Measurements from ENCODE around the gene CNN3. TPM values are rescaled to one million over a fixed set of nuclear protein-coding genes. Genes with fewer than 3 reads are reported as not detected.

Gene CNN3
- total RNA-seq, 1 experiment from 2014 or later = 602 TPM

DNA sequence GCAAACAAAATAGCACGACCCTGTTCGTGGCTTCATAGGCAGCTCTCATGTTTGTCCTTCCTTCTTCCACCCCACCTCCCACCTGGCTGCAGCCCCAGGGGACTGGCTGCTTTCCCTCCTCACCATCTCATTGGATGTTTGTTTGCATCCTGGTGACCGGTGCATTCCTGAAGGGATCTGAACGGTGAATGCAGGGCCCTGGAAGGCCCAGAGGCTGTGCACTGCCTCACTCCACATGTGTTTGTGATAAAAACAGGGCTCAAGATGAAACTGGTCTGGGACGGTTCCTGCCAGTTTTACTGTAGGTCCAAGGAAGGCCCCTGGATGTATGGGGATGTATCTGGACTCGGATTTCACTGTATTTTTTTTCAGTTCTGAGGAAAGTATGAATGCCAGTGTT lies 42.8 kb downstream of the CNN3 start:
- Histone ChIP-seq H3K9me3 (replicated peaks) (no peaks in the 10 kb centered on the region), H3K27me3 (replicated peaks) (no peaks in the 10 kb centered on the region), H3K4me1 (replicated peaks) (peaks cover 24% of the 10 kb centered on the region), H3K36me3 (no peaks in the 10 kb centered on the region), H3K4me3 (no peak overlapping the region), H3K27ac (peak overlapping the region; percentile 70)
- DNase-seq (ENCODE audit: low read depth in 1 of 2, low spot score in 2 of 2) = peak; percentile 59 to 67

DNA sequence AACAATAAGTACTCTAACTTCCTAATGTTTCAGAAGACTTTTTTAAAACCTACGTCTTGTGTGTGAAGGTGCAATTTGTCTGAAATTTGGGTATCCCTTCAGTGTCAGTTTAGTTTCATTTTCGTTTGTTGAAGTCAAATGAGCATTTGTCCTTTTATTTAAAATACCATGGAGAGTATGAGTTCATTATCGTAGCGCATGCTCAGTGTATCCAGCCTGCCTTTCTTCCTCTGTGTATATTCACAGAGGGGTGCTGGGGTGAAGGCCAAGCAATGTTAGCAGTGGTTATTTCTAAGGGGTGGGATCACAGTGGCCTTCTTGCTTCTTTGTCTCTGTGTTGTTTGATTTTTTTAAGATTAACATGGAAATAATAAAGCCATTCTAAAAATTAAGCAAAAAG lies 43.2 kb downstream of the CNN3 start:
- Histone ChIP-seq H3K27ac (peak overlapping the region; percentile 70), H3K9me3 (replicated peaks) (no peaks in the 10 kb centered on the region), H3K36me3 (no peaks in the 10 kb centered on the region), H3K4me1 (replicated peaks) (peaks cover 26% of the 10 kb centered on the region), H3K4me3 (no peak overlapping the region), H3K27me3 (replicated peaks) (no peaks in the 10 kb centered on the region)
- DNase-seq (ENCODE audit: low read depth in 1 of 2, low spot score in 2 of 2) = peak in 1 of 2 experiments; percentile 59

DNA sequence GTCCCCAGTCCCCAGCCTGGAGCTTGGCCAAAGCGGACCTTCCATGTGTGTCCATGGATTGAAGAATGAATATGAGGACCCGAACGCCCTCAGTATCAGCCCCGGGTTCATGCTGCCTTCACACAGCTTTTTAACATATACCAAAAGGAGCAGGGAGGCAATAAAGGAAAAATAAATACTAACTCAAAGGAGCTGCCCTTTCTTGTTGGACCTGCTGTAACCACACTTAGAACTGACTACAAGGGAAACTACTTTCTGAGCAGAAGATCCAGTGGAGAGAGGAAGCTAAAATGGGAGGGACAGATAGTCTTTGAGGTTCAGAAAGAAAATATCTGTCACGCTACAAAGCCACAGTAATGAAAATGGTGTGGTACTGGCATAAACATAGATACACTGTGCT lies 48.6 kb downstream of the CNN3 start:
- no peak overlapping the region for H3K4me3 ChIP-seq
- no peaks in the 10 kb centered on the region for H3K9me3 ChIP-seq (replicated peaks)
- H3K27ac ChIP-seq = no peak overlapping the region
- no peak for DNase-seq (ENCODE audit: low read depth in 1 of 2, low spot score in 2 of 2)
- H3K4me1 ChIP-seq (replicated peaks) = peaks cover 27% of the 10 kb centered on the region
- no peaks in the 10 kb centered on the region for H3K36me3 ChIP-seq
- no peaks in the 10 kb centered on the region for H3K27me3 ChIP-seq (replicated peaks)

DNA sequence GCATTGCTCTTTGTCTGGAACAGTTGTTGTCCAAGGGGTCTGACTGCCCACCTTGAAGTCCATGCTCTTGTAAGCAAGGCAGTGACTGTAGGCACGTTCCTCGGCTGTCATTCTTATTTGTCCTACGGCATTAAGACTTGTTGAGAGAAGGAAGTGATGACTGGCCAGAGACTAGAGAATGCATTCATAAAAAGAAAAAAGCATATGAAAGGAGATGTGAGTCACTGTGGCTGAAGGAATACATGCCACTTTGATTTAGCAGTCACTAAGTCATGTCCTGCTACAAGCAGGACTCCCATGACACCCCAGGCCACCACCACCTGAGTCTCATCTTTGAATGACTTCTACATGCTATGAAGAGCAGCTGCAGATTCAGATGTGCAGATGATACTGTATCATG lies 50.5 kb downstream of the CNN3 start:
- peak overlapping the region; percentile 17; the same call in 1 of the 2 replicates for H3K27ac ChIP-seq

DNA sequence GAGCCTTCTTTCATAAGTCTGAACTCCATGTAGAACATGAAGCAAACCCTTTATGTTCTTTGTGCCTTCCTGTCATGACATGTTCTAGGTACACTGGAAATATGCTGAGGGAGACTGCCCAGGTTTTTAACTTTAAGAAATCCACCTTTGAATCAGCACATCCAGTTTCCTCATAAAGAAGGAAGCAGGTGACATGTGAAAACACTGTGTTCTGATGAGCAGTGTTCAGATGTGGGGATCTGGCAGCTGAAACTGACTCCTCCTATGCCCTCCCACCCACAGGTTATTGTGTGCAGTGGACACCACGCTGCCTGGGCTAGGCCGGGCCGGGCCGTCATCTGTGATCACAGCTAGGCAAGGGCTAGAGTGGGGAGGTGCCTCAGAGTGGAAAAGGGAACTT lies 51.1 kb downstream of the CNN3 start:
- H3K9me3 ChIP-seq (replicated peaks) = no peaks in the 10 kb centered on the region
- H3K4me3 ChIP-seq = no peak overlapping the region
- H3K27me3 ChIP-seq (replicated peaks) = no peaks in the 10 kb centered on the region
- peak overlapping the region; percentile 17 for H3K27ac ChIP-seq
- peaks cover 24% of the 10 kb centered on the region for H3K4me1 ChIP-seq (replicated peaks)
- no peak for DNase-seq (ENCODE audit: low read depth in 1 of 2, low spot score in 2 of 2)
- no peaks in the 10 kb centered on the region; the same call in 1 of the 2 replicates for H3K36me3 ChIP-seq

More for the DNA sequence above, 50.5 kb downstream of the CNN3 start:
- Histone ChIP-seq H3K4me1 (replicated peaks) (peaks cover 24% of the 10 kb centered on the region), H3K36me3 (no peaks in the 10 kb centered on the region; the same call in 1 of the 2 replicates), H3K27me3 (replicated peaks) (no peaks in the 10 kb centered on the region), H3K9me3 (replicated peaks) (no peaks in the 10 kb centered on the region), H3K4me3 (no peak overlapping the region)
- DNase-seq (ENCODE audit: low read depth in 1 of 2, low spot score in 2 of 2) = peak; percentile 46 to 62

DNA sequence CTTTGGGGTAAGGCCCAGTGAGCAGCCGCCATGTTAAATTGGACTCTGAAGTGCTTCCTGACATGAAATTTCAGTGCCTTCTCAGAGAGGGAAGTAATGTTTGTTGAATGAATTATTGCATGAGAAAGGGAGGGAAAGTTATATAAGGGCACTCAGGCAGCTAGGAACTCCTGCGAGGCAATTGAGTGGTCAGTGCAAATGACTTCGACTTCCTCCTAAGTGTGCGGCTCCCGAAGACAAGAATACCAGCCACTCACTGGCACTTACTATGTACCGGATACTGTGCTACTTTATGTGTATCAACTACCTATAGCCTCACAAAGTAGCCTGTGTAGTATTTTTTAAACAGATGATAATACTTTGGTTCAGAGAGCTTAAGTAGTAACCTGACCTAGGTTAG lies 52.5 kb downstream of the CNN3 start:
- H3K27me3 ChIP-seq (replicated peaks) = no peaks in the 10 kb centered on the region
- H3K4me3 ChIP-seq = no peak overlapping the region
- no peak overlapping the region for H3K27ac ChIP-seq
- no peaks in the 10 kb centered on the region for H3K9me3 ChIP-seq (replicated peaks)
- H3K4me1 ChIP-seq (replicated peaks) = peaks cover 24% of the 10 kb centered on the region
- H3K36me3 ChIP-seq = no peaks in the 10 kb centered on the region; the same call in 1 of the 2 replicates
- no peak for DNase-seq (ENCODE audit: low read depth in 1 of 2, low spot score in 2 of 2)

DNA sequence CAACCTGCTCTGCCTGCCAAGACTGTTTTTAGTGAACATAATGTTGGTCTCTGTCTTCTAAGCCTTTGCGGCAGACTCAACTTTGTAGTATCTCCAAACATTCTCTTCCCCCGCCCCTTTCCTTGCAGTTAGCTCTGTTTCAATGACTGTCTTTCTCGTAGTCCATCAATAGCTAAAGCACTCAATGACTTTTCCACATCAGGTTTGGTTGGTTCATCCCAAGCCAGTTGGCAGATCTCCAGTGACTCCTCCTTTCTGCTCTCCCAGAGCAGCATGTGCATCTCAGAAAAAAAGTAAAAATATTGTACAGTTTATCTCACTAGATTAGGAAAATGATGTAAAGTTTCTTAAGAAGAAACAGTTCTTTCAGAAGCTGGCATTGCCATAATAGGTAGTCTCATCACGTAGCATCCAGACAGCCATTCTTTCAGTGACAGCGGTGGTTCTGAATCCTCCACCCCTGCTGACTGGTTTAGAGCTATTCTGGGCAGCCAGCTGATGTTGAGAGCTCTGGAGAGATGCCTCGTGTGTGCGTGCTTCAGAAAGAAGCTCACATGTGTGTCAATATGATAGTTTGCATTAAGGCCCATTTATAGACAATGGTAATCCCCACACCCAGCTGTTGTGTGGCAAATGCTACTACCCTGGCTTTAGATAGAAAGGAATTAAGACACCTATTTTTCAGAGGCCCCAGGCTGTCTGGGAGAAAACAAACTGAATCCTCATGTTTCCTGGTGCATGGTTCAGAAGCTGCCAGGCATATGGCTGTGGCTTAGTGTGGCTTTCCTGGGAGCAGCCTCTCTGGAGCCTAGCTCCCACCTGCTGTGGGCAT lies 53.2 kb downstream of the CNN3 start:
- DNase-seq (ENCODE audit: low read depth in 1 of 2, low spot score in 2 of 2) = no peak

DNA sequence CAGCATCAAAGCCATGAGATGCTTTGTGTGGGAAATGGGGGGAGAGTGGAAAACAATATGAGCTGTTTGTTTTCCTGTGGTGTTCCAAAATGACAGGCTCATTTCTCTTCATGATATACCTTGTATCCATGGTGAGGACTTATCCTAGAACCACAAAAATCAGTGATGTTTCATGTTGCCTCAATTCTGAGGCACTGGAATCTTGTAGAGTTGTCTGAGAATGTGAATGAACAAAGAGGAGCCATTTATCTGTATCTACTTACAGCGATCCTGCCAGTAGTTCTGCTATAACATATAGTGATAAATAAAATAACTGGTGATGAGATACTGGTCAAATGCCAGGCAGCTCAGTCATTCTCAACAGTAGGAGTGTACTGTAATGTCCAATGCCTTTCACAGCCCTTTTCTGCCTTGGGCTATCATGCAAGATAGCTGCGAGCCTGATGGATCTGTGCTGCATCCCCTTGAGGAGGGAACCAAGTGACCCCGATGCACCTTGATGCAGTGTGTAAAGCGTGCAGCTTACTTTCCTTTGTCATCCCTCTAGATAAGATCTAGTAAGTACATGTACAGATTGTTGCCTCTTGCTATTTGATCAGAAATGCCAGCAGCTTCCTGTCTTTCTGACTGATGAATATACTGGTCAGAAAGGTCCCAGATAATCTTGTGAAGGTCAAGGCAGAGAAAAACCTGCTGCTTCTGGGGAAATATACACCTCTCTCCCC lies 54.0 kb downstream of the CNN3 start:
- no peak for DNase-seq (ENCODE audit: low read depth in 1 of 2, low spot score in 2 of 2)
- H3K4me1 ChIP-seq (replicated peaks) = peaks cover 16% of the 10 kb centered on the region
- H3K4me3 ChIP-seq = no peak overlapping the region
- no peaks in the 10 kb centered on the region for H3K27me3 ChIP-seq (replicated peaks)
- H3K27ac ChIP-seq = no peak overlapping the region
- no peaks in the 10 kb centered on the region for H3K9me3 ChIP-seq (replicated peaks)
- no peaks in the 10 kb centered on the region; the same call in 1 of the 2 replicates for H3K36me3 ChIP-seq

More for the DNA sequence above, 53.2 kb downstream of the CNN3 start:
- Histone ChIP-seq H3K4me1 (replicated peaks) (peaks cover 24% of the 10 kb centered on the region), H3K36me3 (no peaks in the 10 kb centered on the region; the same call in 1 of the 2 replicates), H3K4me3 (no peak overlapping the region), H3K27me3 (replicated peaks) (no peaks in the 10 kb centered on the region), H3K27ac (no peak overlapping the region), H3K9me3 (replicated peaks) (no peaks in the 10 kb centered on the region)

DNA sequence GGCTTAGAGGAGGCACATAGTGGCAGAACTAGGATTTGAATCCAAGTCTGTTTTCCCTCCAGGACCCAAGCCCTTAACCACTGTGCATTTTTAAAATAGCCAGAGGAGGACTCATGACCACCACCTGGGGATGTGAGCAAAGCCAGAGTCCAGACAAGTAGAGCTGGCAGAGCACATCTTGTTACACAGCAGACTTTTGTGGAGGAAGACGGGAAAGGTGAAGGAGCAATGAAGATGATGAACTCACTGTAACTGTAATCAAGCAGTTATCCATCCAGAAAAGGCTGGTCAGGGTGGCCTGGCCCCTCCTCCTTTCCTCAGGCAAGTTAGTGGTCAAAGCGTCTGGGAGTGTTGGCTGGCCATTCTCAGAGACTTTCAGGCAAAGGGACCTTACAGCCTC lies 55.9 kb downstream of the CNN3 start:
- Histone ChIP-seq H3K9me3 (replicated peaks) (no peaks in the 10 kb centered on the region), H3K4me1 (replicated peaks) (peaks cover 21% of the 10 kb centered on the region), H3K4me3 (no peak overlapping the region), H3K27me3 (replicated peaks) (no peaks in the 10 kb centered on the region), H3K36me3 (no peaks in the 10 kb centered on the region; the same call in 1 of the 2 replicates), H3K27ac (no peak overlapping the region)
- no peak for DNase-seq (ENCODE audit: low read depth in 1 of 2, low spot score in 2 of 2)

DNA sequence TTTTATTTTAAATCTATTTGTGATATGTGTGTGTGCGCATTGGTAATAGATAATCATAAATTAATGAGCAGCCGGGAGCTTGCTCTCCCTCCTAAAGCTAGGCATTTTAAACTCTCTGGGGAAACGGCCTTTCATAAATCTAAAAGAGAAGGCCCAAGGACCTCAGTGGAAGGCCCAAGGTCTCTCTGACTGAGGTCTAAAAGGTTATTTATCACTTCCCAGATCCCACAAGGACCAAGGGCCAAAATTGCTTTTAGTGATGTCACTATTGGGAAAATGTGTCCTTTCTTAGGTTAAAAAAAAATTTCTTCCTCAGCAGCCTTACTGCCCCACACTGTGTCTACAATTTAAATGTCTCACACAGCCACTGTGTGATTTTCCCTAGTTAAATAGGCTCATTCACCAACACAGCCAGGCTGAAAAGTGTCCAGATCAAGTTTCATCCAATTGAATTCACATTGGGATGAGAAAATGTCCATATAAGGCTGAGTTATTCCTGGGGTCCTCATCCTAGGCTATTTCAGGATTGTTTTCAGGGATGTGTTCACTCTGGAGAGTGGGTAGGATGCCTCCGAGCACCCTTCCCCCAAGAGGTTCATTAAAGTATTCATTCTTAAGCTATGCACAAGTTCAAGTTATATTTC lies 60.6 kb downstream of the CNN3 start:
- Histone ChIP-seq H3K36me3 (no peaks in the 10 kb centered on the region), H3K4me3 (no peak overlapping the region), H3K9me3 (replicated peaks) (no peaks in the 10 kb centered on the region), H3K27ac (peak overlapping the region; percentile 79), H3K27me3 (replicated peaks) (no peaks in the 10 kb centered on the region), H3K4me1 (replicated peaks) (peaks cover 50% of the 10 kb centered on the region)
- DNase-seq (ENCODE audit: low read depth in 1 of 2, low spot score in 2 of 2) = peak in 1 of 2 experiments; percentile 56

DNA sequence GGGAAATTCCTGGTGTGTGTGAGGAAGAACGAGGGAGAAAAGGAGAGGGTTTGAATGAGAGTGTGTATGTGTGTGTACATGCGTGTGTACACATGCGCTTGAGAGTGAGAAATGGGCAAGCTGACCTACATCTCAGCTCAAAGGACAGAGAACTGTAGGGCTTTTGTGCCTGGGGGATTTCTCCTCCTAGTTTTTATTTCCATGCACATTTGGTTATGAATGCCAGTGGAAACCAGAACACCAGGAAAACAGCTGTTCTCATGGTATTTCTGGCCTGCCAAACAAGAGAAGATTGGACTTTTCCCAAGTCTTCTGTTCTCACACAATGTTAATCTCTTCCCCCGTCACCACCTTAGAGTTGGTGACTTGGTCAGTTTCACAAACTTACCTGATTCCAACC lies 61.5 kb downstream of the CNN3 start:
- DNase-seq (ENCODE audit: low read depth in 1 of 2, low spot score in 2 of 2) = no peak
- H3K4me3 ChIP-seq = no peak overlapping the region

DNA sequence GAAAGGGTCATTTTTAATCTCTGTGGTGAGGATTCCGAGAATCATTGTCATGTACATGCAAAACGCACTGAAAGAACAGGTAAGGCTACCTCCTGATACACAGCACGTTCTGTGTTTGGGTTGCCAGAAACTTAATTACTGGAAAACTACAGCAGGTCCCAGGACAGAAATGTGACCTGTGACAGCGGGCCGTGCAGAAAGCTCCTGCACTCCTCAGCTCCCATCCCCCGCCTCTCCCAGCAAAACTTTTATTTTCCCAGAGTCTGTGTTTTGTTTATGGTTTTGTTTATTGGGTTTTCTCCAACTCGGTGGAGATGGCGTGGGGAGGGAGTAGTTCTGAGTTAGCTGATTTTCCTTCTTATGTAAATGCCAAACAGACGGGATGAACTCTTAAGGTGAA lies 62.1 kb downstream of the CNN3 start:
- Histone ChIP-seq H3K36me3 (no peaks in the 10 kb centered on the region), H3K27me3 (replicated peaks) (no peaks in the 10 kb centered on the region), H3K9me3 (replicated peaks) (no peaks in the 10 kb centered on the region), H3K27ac (peak overlapping the region; percentile 79), H3K4me1 (replicated peaks) (peaks cover 50% of the 10 kb centered on the region), H3K4me3 (no peak overlapping the region)
- peak in 1 of 2 experiments; percentile 81 for DNase-seq (ENCODE audit: low read depth in 1 of 2, low spot score in 2 of 2)

More for the DNA sequence above, 61.5 kb downstream of the CNN3 start:
- peaks cover 50% of the 10 kb centered on the region for H3K4me1 ChIP-seq (replicated peaks)
- no peaks in the 10 kb centered on the region for H3K36me3 ChIP-seq
- no peaks in the 10 kb centered on the region for H3K9me3 ChIP-seq (replicated peaks)
- H3K27ac ChIP-seq = peak overlapping the region; percentile 79
- H3K27me3 ChIP-seq (replicated peaks) = no peaks in the 10 kb centered on the region

DNA sequence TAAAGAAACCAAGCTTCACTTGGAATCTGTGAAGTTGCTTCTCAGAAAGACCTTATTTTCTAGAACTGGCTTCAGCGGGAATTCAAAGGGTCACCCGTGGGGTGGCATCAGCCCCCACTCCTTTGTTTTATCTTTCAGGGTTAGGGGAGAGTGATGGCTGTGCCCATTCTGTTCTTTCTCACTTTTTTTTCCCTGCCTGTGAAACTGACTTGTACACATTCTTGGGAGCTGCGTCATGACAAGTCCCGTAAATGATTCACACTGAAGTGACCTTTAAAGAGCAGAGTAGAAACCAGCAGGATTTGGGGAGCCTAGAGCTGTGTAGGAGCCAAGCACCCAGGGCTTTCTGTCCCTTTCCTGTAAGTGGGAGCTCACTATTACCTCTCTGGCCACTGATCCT lies 63.0 kb downstream of the CNN3 start:
- H3K9me3 ChIP-seq (replicated peaks) = no peaks in the 10 kb centered on the region
- no peaks in the 10 kb centered on the region for H3K27me3 ChIP-seq (replicated peaks)
- H3K36me3 ChIP-seq = no peaks in the 10 kb centered on the region
- peak overlapping the region; percentile 79 for H3K27ac ChIP-seq
- H3K4me3 ChIP-seq = no peak overlapping the region
- peak; percentile 75 to 83 for DNase-seq (ENCODE audit: low read depth in 1 of 2, low spot score in 2 of 2)
- peaks cover 50% of the 10 kb centered on the region for H3K4me1 ChIP-seq (replicated peaks)

Measured in SJSA1 (cell line).